GM19438 (cell line): ENCODE measurements around the gene PRPF4.
A peak's percentile ranks its signal among the peaks of the same experiment; 100 is the strongest.

Experiments used
- ATAC-seq: cut with Tn5 transposase; IDR thresholded peaks from one replicate; pipeline ENCODE4 v1.9.1; 2021; ENCODE audit warnings: low read depth; ENCODE audit not compliant: unreplicated experiment

The PRPF4 gene

DNA sequence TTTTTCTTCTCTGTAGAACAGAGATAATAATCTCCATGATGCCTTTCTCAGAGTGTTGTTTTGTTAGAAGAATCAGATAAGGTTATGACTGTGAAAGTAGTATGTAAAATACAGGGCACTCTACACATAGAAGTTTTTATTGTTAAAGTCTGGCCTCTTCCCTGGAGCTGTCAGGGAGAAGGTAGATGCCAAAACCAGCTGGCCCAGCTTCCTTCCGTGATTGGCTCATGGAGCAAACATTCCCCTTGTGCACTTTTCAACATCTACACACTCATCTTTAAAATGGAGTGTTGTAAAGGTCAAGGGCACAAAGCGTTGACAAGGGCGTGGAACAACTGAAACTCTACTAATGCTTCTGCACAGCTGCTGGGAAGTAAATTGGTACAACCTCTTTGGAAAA, 35.1 kb downstream of the PRPF4 start:
- no peak for ATAC-seq

DNA sequence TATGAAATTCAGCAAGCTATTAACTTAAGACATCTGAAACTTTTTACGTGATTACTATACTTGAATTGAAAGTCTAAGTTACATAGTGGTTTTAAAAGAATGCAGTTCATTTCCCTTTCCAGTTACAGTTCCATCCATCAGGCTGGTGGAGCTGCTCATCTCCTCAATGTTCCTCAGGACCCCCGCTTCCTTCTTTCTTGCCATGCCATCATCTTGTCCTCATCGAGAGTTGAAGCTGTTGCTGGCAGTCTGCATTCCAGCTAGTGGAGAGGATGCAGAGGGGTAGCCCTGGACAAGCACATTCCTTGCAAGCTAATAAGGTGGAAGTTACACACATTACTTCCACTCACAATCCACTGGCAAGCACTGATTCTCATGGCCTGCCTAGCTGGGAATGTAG, 36.5 kb downstream of the PRPF4 start:
- no peak for ATAC-seq

DNA sequence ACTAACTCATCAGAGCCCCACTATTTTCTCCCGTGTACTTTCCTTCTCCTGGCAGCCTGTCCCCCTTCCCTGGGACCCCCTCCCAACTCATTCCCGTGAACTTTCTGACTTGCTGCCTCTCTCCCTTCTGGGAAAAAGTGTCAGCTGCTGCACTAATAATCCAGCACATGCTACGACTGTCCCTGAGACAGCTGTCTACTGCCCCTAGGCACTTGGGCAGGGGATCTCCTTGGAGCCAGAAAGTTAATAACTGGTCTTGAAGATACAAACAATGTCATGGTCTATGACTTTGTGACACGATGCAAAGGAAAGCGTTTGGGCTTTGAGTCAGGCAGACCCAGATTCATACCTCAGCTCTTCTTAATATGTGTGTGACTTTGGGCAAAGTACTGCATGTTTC, 37.8 kb downstream of the PRPF4 start:
- no peak for ATAC-seq

DNA sequence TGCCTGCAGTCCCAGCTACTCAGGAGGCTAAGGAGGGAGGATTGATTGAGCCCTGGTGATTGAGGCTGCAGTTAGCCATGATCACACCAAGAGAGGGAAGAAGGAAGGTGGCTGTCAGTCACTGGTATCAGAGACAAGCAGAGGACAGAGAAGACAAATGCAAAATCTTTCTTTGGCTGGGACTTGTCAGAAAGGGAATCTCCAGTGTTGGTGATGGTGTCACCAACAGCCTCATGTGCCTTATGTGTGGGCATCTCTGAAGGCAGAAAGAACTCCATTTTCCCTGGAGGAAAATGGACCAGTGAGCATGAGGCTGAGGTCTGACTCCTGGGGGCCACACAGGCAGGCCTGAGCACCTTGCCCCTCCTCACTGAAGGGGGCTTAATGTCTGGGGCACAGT, 39.8 kb downstream of the PRPF4 start:
- ATAC-seq: no peak

DNA sequence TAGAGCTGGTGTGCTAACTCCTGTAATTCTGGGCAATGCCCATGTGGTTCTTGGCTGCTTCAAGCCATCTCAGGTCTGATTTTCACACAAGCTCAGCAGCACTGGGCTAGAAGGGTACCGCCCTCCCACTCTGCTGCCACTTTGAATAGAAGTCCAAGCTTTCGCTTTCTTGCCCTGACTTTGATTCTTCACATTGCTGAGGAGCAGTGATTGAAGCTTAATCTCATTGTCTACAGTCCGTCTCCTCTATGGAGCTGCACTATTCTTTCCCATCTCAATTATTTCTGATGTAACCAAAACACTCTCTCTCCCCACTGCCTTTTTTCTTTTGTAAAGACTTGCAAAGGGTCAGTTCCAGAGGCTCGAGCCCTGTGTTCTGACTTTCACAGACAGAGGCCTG, 40.6 kb downstream of the PRPF4 start:
- no peak for ATAC-seq

GRCh38 chr9:113317777-113318176, 42.3 kb downstream of the PRPF4 start:
- no peak for ATAC-seq

GRCh38 chr9:113319054-113319453, 43.6 kb downstream of the PRPF4 start:
- ATAC-seq: no peak

DNA sequence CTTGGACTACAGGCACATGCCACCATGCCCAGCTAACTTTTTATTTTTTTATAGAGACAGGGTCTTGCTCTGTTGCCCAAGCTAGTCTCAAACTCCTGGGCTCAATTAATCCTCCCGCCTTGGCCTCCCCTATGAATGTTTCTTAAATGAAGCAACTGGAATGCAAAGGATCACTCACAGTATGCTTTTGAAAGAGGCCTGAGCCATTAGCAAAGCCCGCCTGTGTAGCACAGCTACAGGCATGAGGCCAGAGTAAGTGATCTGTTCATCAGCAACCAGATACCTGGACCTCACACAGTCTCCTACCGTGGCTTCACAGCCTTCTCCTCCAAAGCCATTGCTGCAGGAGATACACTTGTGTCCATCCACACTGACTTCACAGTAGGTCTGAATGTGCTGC, 44.6 kb downstream of the PRPF4 start:
- no peak for ATAC-seq

GRCh38 chr9:113322671-113323070, 47.2 kb downstream of the PRPF4 start:
- no peak for ATAC-seq

GRCh38 chr9:113326230-113326629, 50.8 kb downstream of the PRPF4 start:
- no peak for ATAC-seq

DNA sequence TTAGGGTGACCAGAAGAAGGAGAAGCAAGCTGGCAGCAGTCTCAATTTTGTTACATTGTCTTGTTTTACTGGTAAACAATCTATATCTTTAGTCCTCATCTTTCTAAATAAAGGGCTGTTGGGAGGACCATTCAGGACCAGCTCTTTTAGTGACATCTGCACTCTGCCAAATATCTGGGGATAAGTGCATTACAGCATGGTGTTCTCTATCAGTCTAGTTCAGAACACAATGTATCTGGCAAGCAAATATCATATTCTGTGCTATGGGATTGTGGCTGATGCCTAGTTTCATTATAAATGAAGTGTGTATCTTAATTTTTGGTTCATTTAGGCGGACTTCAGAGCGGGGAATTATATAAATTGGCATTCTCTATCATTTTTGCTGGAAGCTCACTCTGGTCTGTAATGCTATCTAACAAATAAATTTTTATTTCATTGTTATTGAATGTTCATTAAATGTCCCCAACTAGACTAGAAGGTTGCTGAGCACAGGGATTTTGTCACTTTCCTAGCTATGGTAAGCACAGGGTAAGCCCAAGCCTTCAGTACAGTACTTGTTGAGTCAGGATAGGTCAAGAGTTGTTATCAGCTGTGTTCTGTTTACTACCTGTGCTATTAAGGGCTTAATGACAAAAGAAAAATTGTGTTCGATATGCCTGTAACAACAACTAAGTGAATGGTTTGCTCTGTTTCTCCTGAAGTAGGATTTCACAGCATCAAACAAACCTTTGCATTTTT, 52.8 kb downstream of the PRPF4 start:
- ATAC-seq: no peak

DNA sequence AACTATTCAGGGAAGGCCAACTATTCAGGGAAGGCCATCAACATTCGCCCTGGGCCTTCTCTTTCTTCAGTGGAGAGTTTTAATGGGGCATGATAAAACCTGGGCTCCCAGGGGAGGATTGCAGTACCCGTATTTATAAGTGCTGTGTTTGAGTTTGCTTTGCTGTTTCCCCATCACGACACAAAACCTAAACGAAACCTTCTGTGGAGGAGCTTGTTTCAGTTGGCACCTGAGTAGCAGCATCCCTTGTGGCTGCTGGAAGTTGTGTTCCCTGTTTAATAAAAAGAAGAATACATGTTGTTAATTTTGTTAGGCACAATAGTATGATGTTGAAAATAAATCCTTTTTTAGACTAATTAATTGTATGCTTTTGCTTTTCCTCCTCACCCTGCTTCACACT, 56.3 kb downstream of the PRPF4 start:
- no peak for ATAC-seq

DNA sequence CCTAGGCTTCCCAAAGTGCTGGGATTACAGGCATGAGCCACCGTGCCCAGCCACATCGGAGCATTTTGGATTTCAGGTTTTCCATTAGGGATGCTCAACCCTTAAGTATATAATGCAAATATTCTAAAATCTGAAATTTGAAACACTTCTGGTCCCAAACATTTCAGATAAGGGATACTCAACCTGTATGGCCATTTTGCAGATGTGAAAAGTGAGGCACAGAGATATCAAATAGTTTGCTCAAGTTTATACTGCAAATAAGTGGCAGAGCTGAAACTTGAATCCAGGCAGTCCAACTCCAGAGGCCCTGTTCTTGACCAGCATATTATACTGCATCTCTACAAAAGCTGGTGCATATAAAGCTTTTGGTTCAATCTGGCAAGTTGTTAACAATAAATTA, 62.3 kb downstream of the PRPF4 start:
- ATAC-seq: no peak

- ATAC-seq: peak; percentile 98
Measured at GRCh38 chr9:113340011-113340699, 64.7 kb downstream of the PRPF4 start, which contains the start of gene WDR31. TSS of gene WDR31 (minus strand) at chr9:113340275. CDS start at chr9:113332022, 8,253 bp downstream.

DNA sequence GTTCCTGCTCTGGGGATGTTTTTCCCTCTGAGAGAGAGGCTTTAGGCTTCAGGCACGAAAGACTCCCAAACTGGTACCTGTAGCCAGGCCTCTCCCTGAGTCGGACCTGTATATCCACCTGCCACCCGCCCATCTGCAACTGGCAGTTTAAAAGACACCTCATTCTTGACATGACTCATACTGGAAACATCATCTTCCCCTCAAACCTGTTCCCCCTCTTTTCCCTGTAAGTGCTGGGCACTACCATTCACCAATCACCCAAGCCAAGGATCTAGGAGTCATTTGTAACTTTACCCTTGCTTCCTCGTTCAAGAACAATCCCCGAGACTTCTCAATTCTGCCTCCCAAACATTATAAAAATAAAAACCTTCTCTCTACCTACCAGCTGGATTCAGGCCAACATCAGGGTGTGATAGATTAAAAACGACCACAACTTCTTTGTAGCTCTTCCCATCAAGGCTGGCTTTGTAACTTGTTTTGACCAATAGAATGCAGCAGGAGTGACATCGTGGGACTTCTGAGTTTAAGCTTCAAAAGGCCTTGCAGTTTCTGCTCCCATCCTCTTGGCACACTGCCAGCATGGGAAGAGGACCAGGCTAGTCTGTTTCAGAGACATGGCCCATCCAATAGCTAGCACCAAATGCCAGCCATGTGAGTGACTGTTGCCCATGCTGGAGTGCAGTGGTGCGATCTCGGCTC, 66.4 kb downstream of the PRPF4 start:
- no peak for ATAC-seq
